Endothelial cell of umbilical vein (primary cell): ENCODE measurements around the gene PIK3R1. TPM values are rescaled to one million over a fixed set of nuclear protein-coding genes. Genes with fewer than 3 reads are reported as not detected.

ENCODE experiments used
- BruUV-seq: library from RNA; stranded (reverse); fragments of 400-500 nt; replicated peaks from 2 replicates; lab custom pipeline; 2021; lab: Mats Ljungman, UMichigan
- CTCF ChIA-PET: fragments of 300-600, 350-600 bp; sonication (Branson Sonifier 250); formaldehyde crosslinking; loops from one replicate; lab custom pipeline; 2021; ENCODE audit warnings: antibody characterized with exemption, inconsistent platforms; lab: Charles Lee
- POLR2A ChIA-PET: fragments of 300-600, 350-600 bp; sonication (Branson Sonifier 250); formaldehyde crosslinking; loops from one replicate; lab custom pipeline; 2021; ENCODE audit warnings: antibody characterized with exemption, inconsistent platforms; lab: Charles Lee
- DNase-seq: peaks from one replicate; pipeline ENCODE4 v3.0.0-alpha.2; 2011; ENCODE audit warnings: low read depth, low spot score
- FAIRE-seq: peaks from 2 replicates; lab custom pipeline; 2011; peaks lifted over from hg19 to GRCh38; lab: Jason Lieb, UNC
- H2AFZ ChIP-seq: 2 replicates; pipeline ENCODE4 v1.6.0; 2012; ENCODE audit warnings: low read depth, low read length, control low read depth, inconsistent platforms
- H3K27ac ChIP-seq: 2 replicates; pipeline ENCODE4 v1.5.1; 2011; ENCODE audit warnings: low read depth, mild to moderate bottlenecking, control low read depth, low read length, moderate library complexity; ENCODE audit not compliant: insufficient read depth
- H3K27me3 ChIP-seq, 2 experiments: 2 replicates each; pipeline versions ENCODE4 v1.6.0 to v1.6.1; 2011; ENCODE audit warnings: low read length in 2 of 2, mixed read lengths in 1 of 2; ENCODE audit not compliant: control insufficient read depth in 2 of 2, insufficient read depth in 2 of 2
- H3K36me3 ChIP-seq, 2 experiments: 2 replicates in 1 of 2; 3 replicates in 1 of 2; pipeline ENCODE4 v1.5.1; 2011; ENCODE audit warnings: low read length in 2 of 2, mild to moderate bottlenecking in 1 of 2, moderate library complexity in 1 of 2; ENCODE audit not compliant: control insufficient read depth in 2 of 2, insufficient read depth in 2 of 2; ENCODE audit errors: extremely low read depth in 1 of 2
- H3K4me1 ChIP-seq: 3 replicates; pipeline ENCODE4 v1.5.1; 2011; ENCODE audit warnings: mild to moderate bottlenecking, low read length; ENCODE audit not compliant: control insufficient read depth, insufficient read depth; ENCODE audit errors: extremely low read depth
- H3K4me2 ChIP-seq: 2 replicates; pipeline ENCODE4 v1.6.1; 2011; ENCODE audit warnings: low read length, control low read depth, mixed read lengths; ENCODE audit not compliant: insufficient read depth
- H3K4me3 ChIP-seq, 3 experiments: fragments of 200-600 bp in 1 of 3; sonication (generic), shearing (Covaris generic) in 1 of 3; replicated peaks in 1 of 3; 2 replicates each; pipeline ENCODE4 v1.5.1; 2011 to 2016; ENCODE audit warnings: control low read depth in 3 of 3, low read length in 3 of 3, mild to moderate bottlenecking in 2 of 3, inconsistent platforms in 1 of 3, low read depth in 1 of 3, moderate library complexity in 1 of 3; ENCODE audit not compliant: insufficient read depth in 1 of 3
- H3K79me2 ChIP-seq: 2 replicates; pipeline ENCODE4 v1.6.0; 2012; ENCODE audit warnings: low read length, inconsistent platforms; ENCODE audit not compliant: control insufficient read depth, insufficient read depth
- H3K9ac ChIP-seq: replicated peaks from 2 replicates; pipeline ENCODE3; 2011; ENCODE audit warnings: low read length, control low read depth; ENCODE audit not compliant: insufficient read depth; ENCODE audit errors: extremely low read depth
- H3K9me1 ChIP-seq: replicated peaks from 3 replicates; pipeline ENCODE4 v1.6.0; 2011; ENCODE audit warnings: mild to moderate bottlenecking, low read length; ENCODE audit not compliant: control insufficient read depth, insufficient read depth; ENCODE audit errors: extremely low read depth
- H3K9me3 ChIP-seq: replicated peaks from 2 replicates; pipeline ENCODE4 v1.5.1; 2012; ENCODE audit warnings: low read length, inconsistent platforms; ENCODE audit not compliant: control insufficient read depth, insufficient read depth
- H4K20me1 ChIP-seq: replicated peaks from 2 replicates; pipeline ENCODE3; 2011; ENCODE audit warnings: mild to moderate bottlenecking, low read length; ENCODE audit not compliant: control insufficient read depth, insufficient read depth; ENCODE audit errors: extremely low read depth
- EZH2 ChIP-seq: IDR thresholded peaks from 2 replicates; pipeline ENCODE4 v1.6.1; 2012; ENCODE audit warnings: borderline replicate concordance, low read depth, mild to moderate bottlenecking, moderate library complexity, low read length, inconsistent platforms; ENCODE audit not compliant: severe bottlenecking
- FOS ChIP-seq: IDR thresholded peaks from 2 replicates; pipeline ENCODE4 v1.6.1; 2011; ENCODE audit warnings: mild to moderate bottlenecking, low read length, moderate library complexity, borderline replicate concordance; ENCODE audit not compliant: insufficient read depth
- GATA2 ChIP-seq: IDR thresholded peaks from 2 replicates; pipeline ENCODE4 v1.7.0; 2011; ENCODE audit warnings: low read depth, mild to moderate bottlenecking, moderate library complexity, mixed read lengths, low read length; ENCODE audit not compliant: insufficient read length, insufficient read depth
- JUN ChIP-seq: IDR thresholded peaks from 2 replicates; pipeline ENCODE4 v1.6.1; 2011; ENCODE audit warnings: borderline replicate concordance, low read depth; ENCODE audit not compliant: insufficient read length, insufficient read depth
- MYC ChIP-seq: IDR thresholded peaks from one replicate; pipeline ENCODE4 v1.6.1; 2011; ENCODE audit warnings: mild to moderate bottlenecking, low read depth, low read length
- POLR2A ChIP-seq: IDR thresholded peaks from 2 replicates; pipeline ENCODE4 v1.6.1; 2012; ENCODE audit warnings: low read depth, mild to moderate bottlenecking, control low read depth, low read length
- POLR2AphosphoS5 ChIP-seq: IDR thresholded peaks from 2 replicates; pipeline ENCODE4 v1.6.1; 2012; ENCODE audit warnings: low read depth, mild to moderate bottlenecking, control low read depth, low read length, moderate library complexity; ENCODE audit not compliant: insufficient read depth
- dilution Hi-C: fragments of 300-500 bp; cut with MboI; formaldehyde crosslinking; loops from one replicate; pipeline ENCODE4 v1.15.0; 2019; ENCODE audit warnings: low sequenced_read_pairs; ENCODE audit not compliant: extremely low pct_ligation_motif_present
- intact Hi-C: fragments of 100-400 bp; cut with micrococcal nuclease; formaldehyde crosslinking; loops from one replicate; pipeline ENCODE4 v1.10.0; 2022
- polyA plus RNA-seq, 4 experiments: library from polyadenylated mRNA; depleted of rRNA in 3 of 4; stranded (reverse) in 3 of 4; unstranded in 1 of 4; fragments of >200 nt; gene quantifications; 2 replicates each; pipeline versions ENCODE4 v1.2.1 to v1.2.3, GENCODE V29; 2011 to 2012; ENCODE audit warnings: missing spikeins in 1 of 4
- total RNA-seq: library from RNA; stranded (reverse); gene quantifications from 2 replicates; pipeline ENCODE4 v1.2.3, GENCODE V29; 2021
- TF ChIP-seq, protein P1 (sequence below): IDR thresholded peaks from 2 replicates; pipeline ENCODE4 v1.6.1; 2011; ENCODE audit not compliant: insufficient read depth, insufficient read length
- TF ChIP-seq, protein P2 (sequence below), 2 donors: IDR thresholded peaks; 1 replicate in 1 of 2; 2 replicates in 1 of 2; pipeline ENCODE4 v1.5.1; 2011; ENCODE audit warnings: low read length in 2 of 2, mild to moderate bottlenecking in 2 of 2, moderate library complexity in 2 of 2, control low read depth in 1 of 2, inconsistent platforms in 1 of 2, low read depth in 1 of 2; ENCODE audit not compliant: insufficient read depth in 1 of 2; ENCODE audit errors: extremely low read depth in 1 of 2

PIK3R1 gene
- total and polyA plus RNA-seq, 2 donors (not counting 3 experiments of a cell fraction or from before 2014, with no cell fraction given) = 2.8 to 30.0 TPM

DNA sequence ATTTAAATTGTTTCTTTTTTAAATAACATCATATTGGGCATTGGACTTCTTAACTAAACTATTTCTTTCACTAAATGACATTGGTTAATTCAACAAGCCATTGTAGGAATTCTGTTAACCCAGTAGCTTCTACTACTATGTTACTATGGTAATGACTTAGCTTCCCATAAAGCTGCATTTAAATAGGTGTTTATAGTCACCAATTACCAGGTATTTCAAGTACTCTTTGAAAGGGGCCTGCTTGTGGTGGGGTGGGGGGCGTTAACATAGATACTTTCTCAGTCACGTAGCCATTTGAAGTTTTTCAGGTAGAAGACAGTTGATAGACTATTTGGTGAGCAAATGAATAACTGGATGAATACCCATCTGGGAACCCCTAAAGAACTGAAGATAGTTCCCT is 34.0 kb downstream of the PIK3R1 start:
- no peak for DNase-seq
- no TSS peak for BruUV-seq
- H3K9me3 ChIP-seq = no peaks in the 10 kb centered on the region
- peak overlapping the region; percentile 43 for H3K9ac ChIP-seq
- peak overlapping the region; percentile 92 for H3K4me2 ChIP-seq
- peaks cover 39% of the 10 kb centered on the region for H3K79me2 ChIP-seq
- no peak for FAIRE-seq
- intact Hi-C loops (loop anchor here (1.0 kb wide), 1 partner anchor 34 kb away; the partner anchor contains the start of gene PIK3R1), dilution Hi-C loops (no loop called here)
- H3K4me3 ChIP-seq = peak overlapping the region in 1 of 3 experiments; percentile 22
- H3K4me1 ChIP-seq = peaks cover 68% of the 10 kb centered on the region
- H3K36me3 ChIP-seq = no peaks in the 10 kb centered on the region
- no peaks in the 10 kb centered on the region for H3K9me1 ChIP-seq
- no peaks in the 10 kb centered on the region for H4K20me1 ChIP-seq
- CTCF ChIA-PET = interaction anchor here (1.2 to 7.4 kb wide), 6 partner anchors 34 to 1093 kb away, joined by 3 to 222 read pairs (median 8); partner anchors contain the start of gene PIK3R1
- no peaks in the 10 kb centered on the region for H3K27me3 ChIP-seq
- no peak overlapping the region for H2AFZ ChIP-seq
- TF ChIP-seq MYC (no peak), GATA2 (no peak), EZH2 (no peak), JUN (no peak), POLR2A (no peak), FOS (no peak), POLR2AphosphoS5 (no peak)
- TF ChIP-seq, protein P1, sequence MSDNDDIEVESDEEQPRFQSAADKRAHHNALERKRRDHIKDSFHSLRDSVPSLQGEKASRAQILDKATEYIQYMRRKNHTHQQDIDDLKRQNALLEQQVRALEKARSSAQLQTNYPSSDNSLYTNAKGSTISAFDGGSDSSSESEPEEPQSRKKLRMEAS = no peak
- TF ChIP-seq, protein P2, sequence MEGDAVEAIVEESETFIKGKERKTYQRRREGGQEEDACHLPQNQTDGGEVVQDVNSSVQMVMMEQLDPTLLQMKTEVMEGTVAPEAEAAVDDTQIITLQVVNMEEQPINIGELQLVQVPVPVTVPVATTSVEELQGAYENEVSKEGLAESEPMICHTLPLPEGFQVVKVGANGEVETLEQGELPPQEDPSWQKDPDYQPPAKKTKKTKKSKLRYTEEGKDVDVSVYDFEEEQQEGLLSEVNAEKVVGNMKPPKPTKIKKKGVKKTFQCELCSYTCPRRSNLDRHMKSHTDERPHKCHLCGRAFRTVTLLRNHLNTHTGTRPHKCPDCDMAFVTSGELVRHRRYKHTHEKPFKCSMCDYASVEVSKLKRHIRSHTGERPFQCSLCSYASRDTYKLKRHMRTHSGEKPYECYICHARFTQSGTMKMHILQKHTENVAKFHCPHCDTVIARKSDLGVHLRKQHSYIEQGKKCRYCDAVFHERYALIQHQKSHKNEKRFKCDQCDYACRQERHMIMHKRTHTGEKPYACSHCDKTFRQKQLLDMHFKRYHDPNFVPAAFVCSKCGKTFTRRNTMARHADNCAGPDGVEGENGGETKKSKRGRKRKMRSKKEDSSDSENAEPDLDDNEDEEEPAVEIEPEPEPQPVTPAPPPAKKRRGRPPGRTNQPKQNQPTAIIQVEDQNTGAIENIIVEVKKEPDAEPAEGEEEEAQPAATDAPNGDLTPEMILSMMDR (IDR thresholded peaks at IDR 0.05; ENCODE audit: extremely low read depth in 1 of 2, insufficient read depth in 1 of 2, low read depth in 1 of 2, low read length in 2 of 2) = no peak
- H3K27ac ChIP-seq = peak overlapping the region; percentile 72
- POLR2A ChIA-PET = interaction anchor here (2.2 kb wide), 1 partner anchor 34 kb away, joined by 9 read pairs; the partner anchor contains the start of gene PIK3R1
